H9 (cell line): Measurements from ENCODE around the gene CEP43. TPM values are rescaled to one million over a fixed set of nuclear protein-coding genes. Genes with fewer than 3 reads are reported as not detected.
A peak's percentile ranks its signal among the peaks of the same experiment; 100 is the strongest.

Source experiments
- DNase-seq: peaks from one replicate; pipeline ENCODE4 v3.0.0-alpha.2; 2017
- H2AFZ ChIP-seq: one replicate; pipeline ENCODE4 v1.6.1; 2013; ENCODE audit warnings: mild to moderate bottlenecking, low read length, control low read depth, moderate library complexity
- H2AK5ac ChIP-seq: 2 replicates; pipeline ENCODE4 v1.6.1; 2013; ENCODE audit warnings: low read length, control low read depth, mixed read lengths; ENCODE audit not compliant: insufficient read length
- H2BK120ac ChIP-seq: one replicate; pipeline ENCODE4 v1.6.1; 2013; ENCODE audit warnings: low read depth, mild to moderate bottlenecking, low read length, control low read depth, inconsistent platforms; ENCODE audit not compliant: poor library complexity, severe bottlenecking
- H2BK12ac ChIP-seq: 2 replicates; pipeline ENCODE4 v1.6.1; 2013; ENCODE audit warnings: low read length, control low read depth, mixed read lengths, low read depth; ENCODE audit not compliant: insufficient read length
- H2BK15ac ChIP-seq: 2 replicates; pipeline ENCODE4 v1.6.1; 2013; ENCODE audit warnings: low read depth, low read length, control low read depth
- H2BK20ac ChIP-seq: one replicate; pipeline ENCODE4 v1.6.1; 2013; ENCODE audit warnings: low read depth, mild to moderate bottlenecking, low read length, control low read depth, inconsistent platforms; ENCODE audit not compliant: poor library complexity, severe bottlenecking
- H2BK5ac ChIP-seq: 2 replicates; pipeline ENCODE4 v1.6.1; 2013; ENCODE audit warnings: low read length, control low read depth, mixed read lengths; ENCODE audit not compliant: insufficient read length
- H3K14ac ChIP-seq: 2 replicates; pipeline ENCODE4 v1.6.1; 2013; ENCODE audit warnings: low read length, control low read depth; ENCODE audit not compliant: insufficient read depth
- H3K18ac ChIP-seq: 2 replicates; pipeline ENCODE4 v1.6.1; 2013; ENCODE audit warnings: low read depth, mild to moderate bottlenecking, mixed read lengths, low read length, control low read depth; ENCODE audit not compliant: insufficient read length
- H3K23ac ChIP-seq: 2 replicates; pipeline ENCODE4 v1.6.1; 2013; ENCODE audit warnings: low read length, control low read depth, mixed read lengths, low read depth; ENCODE audit not compliant: insufficient read length
- H3K23me2 ChIP-seq: 2 replicates; pipeline ENCODE4 v1.6.1; 2013; ENCODE audit warnings: low read depth, mild to moderate bottlenecking, mixed read lengths, low read length, control low read depth; ENCODE audit not compliant: insufficient read length, poor library complexity, severe bottlenecking
- H3K27ac ChIP-seq: 2 replicates; pipeline ENCODE4 v1.5.1; 2013; ENCODE audit warnings: low read length, control low read depth, mixed read lengths, low read depth; ENCODE audit not compliant: insufficient read length
- H3K27me3 ChIP-seq: 2 replicates; pipeline ENCODE4 v1.6.1; 2013; ENCODE audit warnings: low read length, control low read depth, inconsistent platforms; ENCODE audit not compliant: insufficient read depth
- H3K4ac ChIP-seq: 2 replicates; pipeline ENCODE4 v1.6.1; 2013; ENCODE audit warnings: low read depth, mild to moderate bottlenecking, control low read depth, inconsistent platforms, low read length, moderate library complexity
- H3K4me1 ChIP-seq: 2 replicates; pipeline ENCODE4 v1.6.1; 2013; ENCODE audit warnings: low read length, control low read depth, inconsistent platforms; ENCODE audit not compliant: insufficient read depth
- H3K4me2 ChIP-seq: 2 replicates; pipeline ENCODE4 v1.6.1; 2013; ENCODE audit warnings: low read length, control low read depth, mixed read lengths; ENCODE audit not compliant: insufficient read length, insufficient read depth
- H3K56ac ChIP-seq: 2 replicates; pipeline ENCODE4 v1.6.1; 2013; ENCODE audit warnings: low read depth, mild to moderate bottlenecking, mixed read lengths, low read length, control low read depth; ENCODE audit not compliant: insufficient read length
- H3K79me1 ChIP-seq: 2 replicates; pipeline ENCODE4 v1.6.1; 2013; ENCODE audit warnings: low read depth, mild to moderate bottlenecking, moderate library complexity, low read length, control low read depth, inconsistent platforms; ENCODE audit not compliant: insufficient read depth, poor library complexity, severe bottlenecking
- H3K79me2 ChIP-seq: 2 replicates; pipeline ENCODE4 v1.6.1; 2013; ENCODE audit warnings: low read length, control low read depth, inconsistent platforms; ENCODE audit not compliant: insufficient read depth
- H3K9ac ChIP-seq: 2 replicates; pipeline ENCODE4 v1.6.1; 2013; ENCODE audit warnings: low read length, control low read depth, mixed read lengths; ENCODE audit not compliant: insufficient read length; ENCODE audit errors: extremely low read depth
- H3K9me3 ChIP-seq: one replicate; pipeline ENCODE4 v1.6.1; 2013; ENCODE audit warnings: low read depth, low read length, inconsistent platforms; ENCODE audit not compliant: control insufficient read depth
- H3T11ph ChIP-seq: one replicate; pipeline ENCODE4 v1.6.1; 2013; ENCODE audit warnings: mild to moderate bottlenecking, low read length, control low read depth, inconsistent platforms
- H4K20me1 ChIP-seq: one replicate; pipeline ENCODE4 v1.6.1; 2013; ENCODE audit not compliant: control insufficient read depth, insufficient read length, insufficient read depth
- H4K5ac ChIP-seq: 2 replicates; pipeline ENCODE4 v1.6.1; 2013; ENCODE audit warnings: low read depth, mild to moderate bottlenecking, mixed read lengths, low read length, control low read depth; ENCODE audit not compliant: insufficient read length
- H4K8ac ChIP-seq: replicated peaks from 2 replicates; pipeline ENCODE4 v1.6.1; 2013; ENCODE audit warnings: low read length, control low read depth, mixed read lengths, low read depth; ENCODE audit not compliant: insufficient read length
- H4K91ac ChIP-seq: 2 replicates; pipeline ENCODE4 v1.6.1; 2013; ENCODE audit warnings: low read depth, mild to moderate bottlenecking, moderate library complexity, mixed read lengths, low read length, control low read depth; ENCODE audit not compliant: insufficient read length
- H3K27ac Mint-ChIP-seq, 3 experiments: 2 replicates in 2 of 3; 3 replicates in 1 of 3; pipeline ENCODE4 v1.8.0; 2020 to 2021; ENCODE audit warnings: mixed read lengths in 3 of 3, mild to moderate bottlenecking in 1 of 3, moderate library complexity in 1 of 3
- H3K27me3 Mint-ChIP-seq: 2 replicates; pipeline ENCODE4 v1.8.0; 2021; ENCODE audit warnings: low read depth, mild to moderate bottlenecking, moderate library complexity, mixed read lengths
- H3K36me3 Mint-ChIP-seq, 3 experiments: 2 replicates in 2 of 3; 3 replicates in 1 of 3; pipeline ENCODE4 v1.8.0; 2020 to 2021; ENCODE audit warnings: low read depth in 3 of 3, mixed read lengths in 3 of 3; ENCODE audit not compliant: insufficient read depth in 1 of 3
- H3K4me1 Mint-ChIP-seq, 2 experiments: 2 replicates each; pipeline ENCODE4 v1.8.0; 2020; ENCODE audit warnings: mixed read lengths in 2 of 2
- H3K4me3 Mint-ChIP-seq, 2 experiments: 2 replicates in 1 of 2; 3 replicates in 1 of 2; pipeline ENCODE4 v1.8.0; 2020 to 2021; ENCODE audit warnings: mild to moderate bottlenecking in 2 of 2, mixed read lengths in 2 of 2, moderate library complexity in 1 of 2
- H3K9me3 Mint-ChIP-seq, 2 experiments: 2 replicates in 1 of 2; 3 replicates in 1 of 2; pipeline ENCODE4 v1.8.0; 2020; ENCODE audit warnings: mild to moderate bottlenecking in 2 of 2, mixed read lengths in 2 of 2, moderate library complexity in 1 of 2
- WGBS: extraction: QIAGEN DNeasy Blood & Tissue Kit; methylation state at CpG from one replicate; pipeline ENCODE4 v1.1.7; 2013; ENCODE audit warnings: missing lambda C conversion rate, low lambda C conversion rate, mixed read lengths; ENCODE audit not compliant: insufficient read length; ENCODE audit errors: extremely low coverage; 5-methylcytosine and 5-hydroxymethylcytosine counted together
- total RNA-seq: library from RNA; stranded (reverse); gene quantifications from 2 replicates; pipeline ENCODE4 v1.2.1, GENCODE V29; 2021
- TF ChIP-seq, protein P1 (sequence below): fragments of 200-600 bp; sonication (generic); conservative IDR thresholded peaks from 3 replicates; pipeline ENCODE4 v1.8.0; 2021; ENCODE audit warnings: antibody characterized with exemption, mild to moderate bottlenecking

Gene CEP43
- total RNA-seq, 1 experiment from 2014 or later: 33.6 TPM

DNA sequence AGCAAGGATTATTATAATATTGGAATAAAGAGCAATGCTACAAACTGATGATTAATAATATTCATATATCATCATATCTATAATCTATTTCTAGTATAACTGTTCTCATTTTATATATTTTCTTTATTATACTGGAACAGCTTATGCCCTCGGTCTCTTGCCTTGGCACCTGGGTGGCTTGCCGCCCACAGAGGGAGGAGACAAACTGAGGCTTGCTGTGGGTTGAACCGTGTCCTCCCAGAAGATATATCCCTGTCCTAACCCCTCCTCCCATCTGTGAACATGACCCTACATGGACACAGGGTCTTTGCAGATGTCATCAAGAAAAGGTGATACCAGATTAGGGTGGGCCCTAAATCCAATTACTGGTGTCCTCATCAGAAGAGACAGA lies 47.5 kb upstream of the CEP43 start:
- Histone ChIP-seq H3K9me3 (no peaks in the 10 kb centered on the region), H3T11ph (no peak overlapping the region), H4K5ac (no peak overlapping the region), H3K4me2 (no peak overlapping the region), H3K23me2 (peaks cover 5% of the 10 kb centered on the region), H3K27me3 (no peaks in the 10 kb centered on the region), H3K56ac (no peak overlapping the region), H3K18ac (no peak overlapping the region), H2BK20ac (no peak overlapping the region), H3K27ac (no peak overlapping the region), H4K8ac (no peak overlapping the region), H2BK120ac (no peak overlapping the region), H3K23ac (no peak overlapping the region), H3K4ac (no peak overlapping the region), H3K79me1 (no peaks in the 10 kb centered on the region), H2BK12ac (no peak overlapping the region), H2BK15ac (no peak overlapping the region), H3K4me1 (no peaks in the 10 kb centered on the region; the same call in 1 of the 2 replicates), H2BK5ac (no peak overlapping the region), H2AFZ (no peak overlapping the region), H4K20me1 (peaks cover 3% of the 10 kb centered on the region), H3K14ac (no peak overlapping the region), H4K91ac (no peak overlapping the region), H2AK5ac (no peak overlapping the region), H3K79me2 (no peaks in the 10 kb centered on the region), H3K9ac (no peak overlapping the region)
- Mint-ChIP-seq H3K36me3 (peaks cover 14 to 30% (median 18%) of the 10 kb centered on the region in 3 experiments), H3K27ac (no peak overlapping the region), H3K9me3 (peaks cover 0 to 12% of the 10 kb centered on the region in 2 experiments; a peak in 2 of 5 replicates), H3K27me3 (peaks cover 9% of the 10 kb centered on the region), H3K4me1 (peaks cover 20 to 26% of the 10 kb centered on the region in 2 experiments), H3K4me3 (no peak overlapping the region)
- DNase-seq: no peak
- TF ChIP-seq, protein P1, sequence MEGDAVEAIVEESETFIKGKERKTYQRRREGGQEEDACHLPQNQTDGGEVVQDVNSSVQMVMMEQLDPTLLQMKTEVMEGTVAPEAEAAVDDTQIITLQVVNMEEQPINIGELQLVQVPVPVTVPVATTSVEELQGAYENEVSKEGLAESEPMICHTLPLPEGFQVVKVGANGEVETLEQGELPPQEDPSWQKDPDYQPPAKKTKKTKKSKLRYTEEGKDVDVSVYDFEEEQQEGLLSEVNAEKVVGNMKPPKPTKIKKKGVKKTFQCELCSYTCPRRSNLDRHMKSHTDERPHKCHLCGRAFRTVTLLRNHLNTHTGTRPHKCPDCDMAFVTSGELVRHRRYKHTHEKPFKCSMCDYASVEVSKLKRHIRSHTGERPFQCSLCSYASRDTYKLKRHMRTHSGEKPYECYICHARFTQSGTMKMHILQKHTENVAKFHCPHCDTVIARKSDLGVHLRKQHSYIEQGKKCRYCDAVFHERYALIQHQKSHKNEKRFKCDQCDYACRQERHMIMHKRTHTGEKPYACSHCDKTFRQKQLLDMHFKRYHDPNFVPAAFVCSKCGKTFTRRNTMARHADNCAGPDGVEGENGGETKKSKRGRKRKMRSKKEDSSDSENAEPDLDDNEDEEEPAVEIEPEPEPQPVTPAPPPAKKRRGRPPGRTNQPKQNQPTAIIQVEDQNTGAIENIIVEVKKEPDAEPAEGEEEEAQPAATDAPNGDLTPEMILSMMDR: 0 out of 3 replicates have a peak, but pooled peaks have one; percentile 3
- no CpG with 5 or more reads among the region's 3 CpGs for WGBS
